Measurements from ENCODE around the gene MIF4GD. TPM values are rescaled to one million over a fixed set of nuclear protein-coding genes. Genes with fewer than 3 reads are reported as not detected.
A peak's percentile ranks its signal among the peaks of the same experiment; 100 is the strongest.

MIF4GD gene
- total and polyA plus RNA-seq, 10 of the 15 experiments (the other 5 are each of a cell fraction or from before 2014, with no cell fraction given), result 22.8 to 96.2 (median 60.1) TPM

DNA sequence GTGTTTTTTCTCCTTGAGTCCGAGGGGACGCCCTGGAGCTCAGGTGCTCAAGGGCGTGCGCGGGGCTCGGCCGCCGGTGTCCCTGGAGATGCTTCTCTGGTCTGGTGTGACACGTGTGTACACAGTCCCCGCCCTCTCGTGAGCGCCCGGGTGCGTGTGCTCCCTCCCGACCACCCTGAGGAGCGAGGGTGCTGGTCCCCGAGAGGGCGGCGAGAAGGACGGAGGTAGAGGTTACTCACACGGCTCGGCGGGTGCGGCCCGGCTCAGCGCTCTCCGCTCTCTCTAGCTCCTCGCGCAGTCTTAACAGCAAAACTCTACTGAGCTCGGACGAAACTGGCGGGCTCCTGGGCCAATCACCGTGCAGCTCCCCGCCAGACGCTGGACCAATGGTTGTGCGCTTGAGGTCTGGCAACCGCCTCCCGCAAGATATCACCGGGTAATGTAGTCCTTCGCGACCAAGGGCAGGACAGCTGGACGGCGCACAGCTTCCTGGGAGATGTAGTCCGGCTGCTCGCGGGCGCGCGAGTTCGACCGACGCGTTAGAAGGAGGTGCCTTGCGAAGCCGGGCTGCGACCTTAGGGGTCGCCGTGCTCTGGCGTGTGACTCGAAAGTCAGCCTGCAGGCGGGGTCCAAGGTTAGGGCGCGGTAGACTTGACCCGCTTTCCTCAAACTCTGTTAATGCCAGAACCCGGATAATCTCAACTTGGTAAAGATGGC, 18.2 kb upstream of the MIF4GD start, which contains the start of gene SLC25A19 (continued):
- TF ChIP-seq CHD4 (IDR thresholded peaks at IDR 0.05) (no peak), KDM1A (IDR thresholded peaks at IDR 0.05; ENCODE audit: borderline replicate concordance) (no peak), SREBF1 (IDR thresholded peaks at IDR 0.05; ENCODE audit: low read length) (peak; percentile 87), ESRRA (IDR thresholded peaks at IDR 0.05; ENCODE audit: low read length) (no peak), EP300 (IDR thresholded peaks at IDR 0.05; ENCODE audit: borderline replicate concordance in 1 of 2, control insufficient read depth in 1 of 2, low read depth in 2 of 2, low read length in 2 of 2) (no peak), TARDBP (IDR thresholded peaks at IDR 0.05; ENCODE audit: borderline replicate concordance) (no peak), MTA2 (IDR thresholded peaks at IDR 0.05; ENCODE audit: low read depth) (no peak), RFX5 (IDR thresholded peaks at IDR 0.05; ENCODE audit: low read depth, low read length) (peak; percentile 59; the same call in 1 of the 2 replicates), IKZF1 (conservative IDR thresholded peaks at IDR 0.05) (peak; percentile 97), ETV6 (conservative IDR thresholded peaks at IDR 0.05 in 1 of 2, IDR thresholded peaks at IDR 0.05 in 1 of 2; ENCODE audit: borderline replicate concordance in 1 of 2, low read depth in 1 of 2) (no peak), YBX1 (IDR thresholded peaks at IDR 0.05) (no peak), FOXK2 (IDR thresholded peaks at IDR 0.05) (peak; percentile 49), PAX8 (IDR thresholded peaks at IDR 0.05) (no peak), TAF1 (IDR thresholded peaks at IDR 0.05; ENCODE audit: borderline replicate concordance, low read depth, low read length) (peak; percentile 47; the same call in 1 of the 2 replicates), YY1 (IDR thresholded peaks at IDR 0.05; ENCODE audit: low read depth, low read length) (peak; percentile 71), NR2C2 (IDR thresholded peaks at IDR 0.05; ENCODE audit: borderline replicate concordance, control insufficient read depth, insufficient read length, low read depth) (no peak), SMARCA5 (IDR thresholded peaks at IDR 0.05) (peak; percentile 9; the same call in 1 of the 2 replicates), CBFB (IDR thresholded peaks at IDR 0.05; ENCODE audit: low read depth) (peak; percentile 29; the same call in 1 of the 2 replicates), JUND (IDR thresholded peaks at IDR 0.05; ENCODE audit: low read depth, low read length) (no peak), FOXM1 (IDR thresholded peaks at IDR 0.05; ENCODE audit: low read depth, low read length) (no peak), POLR2AphosphoS2 (IDR thresholded peaks at IDR 0.05; ENCODE audit: low read depth, low read length) (no peak), KAT2A (conservative IDR thresholded peaks at IDR 0.05; ENCODE audit: control insufficient read depth, low read depth, low read length) (no peak)
- TF ChIP-seq, protein P1, sequence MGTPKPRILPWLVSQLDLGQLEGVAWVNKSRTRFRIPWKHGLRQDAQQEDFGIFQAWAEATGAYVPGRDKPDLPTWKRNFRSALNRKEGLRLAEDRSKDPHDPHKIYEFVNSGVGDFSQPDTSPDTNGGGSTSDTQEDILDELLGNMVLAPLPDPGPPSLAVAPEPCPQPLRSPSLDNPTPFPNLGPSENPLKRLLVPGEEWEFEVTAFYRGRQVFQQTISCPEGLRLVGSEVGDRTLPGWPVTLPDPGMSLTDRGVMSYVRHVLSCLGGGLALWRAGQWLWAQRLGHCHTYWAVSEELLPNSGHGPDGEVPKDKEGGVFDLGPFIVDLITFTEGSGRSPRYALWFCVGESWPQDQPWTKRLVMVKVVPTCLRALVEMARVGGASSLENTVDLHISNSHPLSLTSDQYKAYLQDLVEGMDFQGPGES (IDR thresholded peaks at IDR 0.05), result peak; percentile 83
- TF ChIP-seq, protein P2, sequence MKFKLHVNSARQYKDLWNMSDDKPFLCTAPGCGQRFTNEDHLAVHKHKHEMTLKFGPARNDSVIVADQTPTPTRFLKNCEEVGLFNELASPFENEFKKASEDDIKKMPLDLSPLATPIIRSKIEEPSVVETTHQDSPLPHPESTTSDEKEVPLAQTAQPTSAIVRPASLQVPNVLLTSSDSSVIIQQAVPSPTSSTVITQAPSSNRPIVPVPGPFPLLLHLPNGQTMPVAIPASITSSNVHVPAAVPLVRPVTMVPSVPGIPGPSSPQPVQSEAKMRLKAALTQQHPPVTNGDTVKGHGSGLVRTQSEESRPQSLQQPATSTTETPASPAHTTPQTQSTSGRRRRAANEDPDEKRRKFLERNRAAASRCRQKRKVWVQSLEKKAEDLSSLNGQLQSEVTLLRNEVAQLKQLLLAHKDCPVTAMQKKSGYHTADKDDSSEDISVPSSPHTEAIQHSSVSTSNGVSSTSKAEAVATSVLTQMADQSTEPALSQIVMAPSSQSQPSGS (IDR thresholded peaks at IDR 0.05; ENCODE audit: low read length), result no peak
- TF ChIP-seq, protein P3, sequence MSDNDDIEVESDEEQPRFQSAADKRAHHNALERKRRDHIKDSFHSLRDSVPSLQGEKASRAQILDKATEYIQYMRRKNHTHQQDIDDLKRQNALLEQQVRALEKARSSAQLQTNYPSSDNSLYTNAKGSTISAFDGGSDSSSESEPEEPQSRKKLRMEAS (IDR thresholded peaks at IDR 0.05; ENCODE audit: low read depth, low read length), result peak; percentile 36
- TF ChIP-seq, protein P4, sequence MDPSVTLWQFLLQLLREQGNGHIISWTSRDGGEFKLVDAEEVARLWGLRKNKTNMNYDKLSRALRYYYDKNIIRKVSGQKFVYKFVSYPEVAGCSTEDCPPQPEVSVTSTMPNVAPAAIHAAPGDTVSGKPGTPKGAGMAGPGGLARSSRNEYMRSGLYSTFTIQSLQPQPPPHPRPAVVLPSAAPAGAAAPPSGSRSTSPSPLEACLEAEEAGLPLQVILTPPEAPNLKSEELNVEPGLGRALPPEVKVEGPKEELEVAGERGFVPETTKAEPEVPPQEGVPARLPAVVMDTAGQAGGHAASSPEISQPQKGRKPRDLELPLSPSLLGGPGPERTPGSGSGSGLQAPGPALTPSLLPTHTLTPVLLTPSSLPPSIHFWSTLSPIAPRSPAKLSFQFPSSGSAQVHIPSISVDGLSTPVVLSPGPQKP (IDR thresholded peaks at IDR 0.05; ENCODE audit: low read depth, low read length), result no peak
- TF ChIP-seq, protein P5, sequence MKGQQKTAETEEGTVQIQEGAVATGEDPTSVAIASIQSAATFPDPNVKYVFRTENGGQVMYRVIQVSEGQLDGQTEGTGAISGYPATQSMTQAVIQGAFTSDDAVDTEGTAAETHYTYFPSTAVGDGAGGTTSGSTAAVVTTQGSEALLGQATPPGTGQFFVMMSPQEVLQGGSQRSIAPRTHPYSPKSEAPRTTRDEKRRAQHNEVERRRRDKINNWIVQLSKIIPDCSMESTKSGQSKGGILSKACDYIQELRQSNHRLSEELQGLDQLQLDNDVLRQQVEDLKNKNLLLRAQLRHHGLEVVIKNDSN (IDR thresholded peaks at IDR 0.05; ENCODE audit: borderline replicate concordance, extremely low read length, insufficient read depth, low read depth, low read length), result peak; percentile 6
